COR-L47 (cell line): Measurements from ENCODE around the gene PPM1B.
"Not testable (repeated sequence)": the region's sequence is repeated elsewhere in the genome, so short reads cannot be mapped to it uniquely, and the experiment has no call there.

Source experiments
- DNase-seq: peaks from one replicate; lab custom pipeline; 2025; lab: John Stamatoyannopoulos, UW

The PPM1B gene

DNA sequence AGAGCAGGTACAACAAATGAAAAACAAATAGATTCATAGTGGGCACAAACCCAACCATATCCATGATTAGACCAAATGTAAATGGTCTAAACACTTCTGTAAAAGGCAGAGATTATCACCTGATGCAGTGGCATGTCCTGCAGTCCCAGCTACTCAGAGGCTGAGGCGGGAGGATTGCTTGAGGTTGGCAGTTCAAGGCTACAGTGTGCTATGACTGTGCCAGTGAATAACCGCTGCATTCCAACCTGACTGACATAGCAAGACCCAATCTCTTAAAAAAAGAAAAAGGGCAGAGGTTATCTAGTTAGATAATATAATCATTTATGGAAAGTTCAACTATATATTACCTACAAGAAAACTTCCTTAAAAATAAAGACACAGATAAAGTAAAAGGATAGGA is 85.3 kb downstream of the PPM1B start:
- no peak for DNase-seq

DNA sequence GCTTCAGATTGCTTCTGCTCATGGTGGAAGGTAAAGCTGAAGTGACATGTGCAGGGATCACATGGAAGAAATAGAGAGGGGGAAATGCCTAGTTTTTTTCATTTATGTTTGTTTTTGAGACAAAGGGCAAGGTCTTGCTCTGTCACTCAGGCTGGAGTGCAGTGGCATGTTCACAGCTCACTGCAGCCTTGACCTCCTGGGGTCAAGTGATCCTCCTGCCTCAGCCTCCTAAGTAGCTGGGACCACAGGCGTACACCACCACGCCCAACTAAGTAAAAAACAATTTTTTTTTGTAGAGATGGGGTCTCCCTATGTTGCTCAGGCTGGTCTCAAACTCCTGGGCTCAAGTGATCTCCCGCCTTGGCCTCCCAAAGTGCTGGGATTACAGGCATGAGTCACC is 87.0 kb downstream of the PPM1B start:
- not testable (repeated sequence) for DNase-seq

DNA sequence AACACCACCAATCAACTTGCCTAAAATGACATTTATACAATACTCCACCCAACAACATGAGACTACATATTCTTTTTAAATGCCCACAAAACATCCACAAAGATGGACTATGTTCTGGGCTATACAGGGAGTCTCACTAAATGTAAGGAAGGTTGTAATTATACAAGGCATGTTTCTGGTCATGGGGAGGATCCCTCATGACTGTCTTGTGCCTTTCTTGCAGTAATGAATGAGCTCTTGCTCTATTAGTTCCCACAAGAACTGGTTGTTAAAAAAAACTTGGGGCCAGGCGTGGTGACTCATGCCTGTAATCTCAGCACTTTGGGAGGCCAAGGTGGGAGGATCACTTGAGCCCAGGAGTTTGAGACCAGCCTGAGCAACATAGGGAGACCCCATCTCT is 89.1 kb downstream of the PPM1B start:
- not testable (repeated sequence) for DNase-seq

DNA sequence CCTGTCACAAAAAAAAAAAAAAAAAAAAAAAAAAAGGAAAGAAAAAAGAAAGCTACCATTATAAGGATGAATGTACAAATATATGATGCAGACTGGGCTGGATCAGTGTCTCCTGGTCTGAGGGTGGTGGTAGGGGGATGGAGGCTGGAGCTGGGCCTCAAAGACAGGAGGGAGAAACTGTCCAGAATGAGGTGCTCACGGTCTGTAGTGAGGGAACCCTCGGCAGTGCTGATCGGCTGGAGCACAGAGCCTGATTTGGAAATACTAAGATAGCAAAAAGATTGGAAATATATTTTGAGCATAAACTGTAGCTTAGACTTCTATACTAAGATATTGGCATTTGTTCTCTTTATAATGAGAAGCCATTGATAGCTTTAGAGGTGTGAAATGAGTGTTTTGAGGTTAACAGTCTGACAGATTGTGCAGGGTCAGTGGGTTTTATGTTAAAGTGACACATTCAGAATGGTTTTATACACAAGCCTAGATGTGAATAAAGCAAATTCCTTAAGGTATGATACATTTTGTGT is 98.7 kb downstream of the PPM1B start:
- no peak for DNase-seq

DNA sequence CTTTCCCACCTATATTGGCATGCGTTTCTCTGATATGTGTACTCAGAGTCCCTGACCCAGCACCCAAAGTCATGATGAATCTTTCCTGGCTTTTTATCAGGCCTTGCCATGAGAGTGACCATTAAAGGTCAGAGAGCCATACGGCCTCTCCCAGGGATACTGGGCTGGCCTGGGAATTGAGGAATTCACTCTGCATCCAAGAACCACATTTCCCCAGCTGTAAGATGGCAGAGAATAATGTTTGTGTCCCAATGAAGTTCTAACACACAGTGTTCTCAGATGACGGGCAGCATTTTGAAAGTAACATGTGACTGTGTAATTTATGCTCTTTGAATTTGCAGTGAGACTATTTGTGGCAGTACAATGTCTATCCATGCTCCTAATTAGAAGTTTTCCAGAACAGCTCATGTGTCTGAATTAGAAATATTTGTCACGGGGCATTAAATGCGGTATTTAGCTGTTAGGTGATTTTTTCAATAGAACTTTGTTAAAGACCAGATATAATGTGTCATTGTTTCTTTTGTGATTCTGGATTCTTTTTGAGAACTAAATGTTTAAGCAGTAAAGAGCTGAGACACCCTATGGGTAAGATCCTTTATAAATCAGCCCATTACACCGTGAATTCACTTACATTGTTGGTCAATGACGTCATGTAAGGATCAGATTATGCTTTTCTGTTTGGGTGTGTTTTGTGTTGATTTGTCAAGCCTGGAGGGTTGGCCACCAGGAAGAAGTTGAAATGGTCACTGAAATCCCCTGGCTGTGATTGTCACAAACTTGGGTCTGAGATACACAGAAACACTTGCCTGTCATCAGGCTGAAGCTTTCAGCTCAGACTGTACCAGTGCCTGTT is 99.3 kb downstream of the PPM1B start:
- no peak for DNase-seq

DNA sequence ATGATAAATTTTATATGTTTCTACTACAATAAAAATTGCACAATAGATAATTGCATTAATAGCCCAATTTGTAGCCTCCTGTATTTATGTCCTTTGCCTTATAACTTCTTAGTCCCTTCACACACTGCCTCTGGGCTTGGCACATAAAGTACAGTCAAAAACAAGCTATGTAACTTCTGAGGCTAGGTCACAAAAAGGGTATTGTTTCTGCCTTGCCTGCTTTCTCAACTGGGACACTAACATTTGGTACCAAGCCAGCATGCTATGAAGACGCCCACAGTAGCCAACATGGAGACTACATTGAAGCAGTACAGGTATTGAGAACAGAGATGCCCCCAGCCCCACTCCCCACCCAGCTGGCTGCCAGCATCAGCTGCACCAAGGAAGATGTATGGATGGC is 101.2 kb downstream of the PPM1B start:
- DNase-seq, result no peak

DNA sequence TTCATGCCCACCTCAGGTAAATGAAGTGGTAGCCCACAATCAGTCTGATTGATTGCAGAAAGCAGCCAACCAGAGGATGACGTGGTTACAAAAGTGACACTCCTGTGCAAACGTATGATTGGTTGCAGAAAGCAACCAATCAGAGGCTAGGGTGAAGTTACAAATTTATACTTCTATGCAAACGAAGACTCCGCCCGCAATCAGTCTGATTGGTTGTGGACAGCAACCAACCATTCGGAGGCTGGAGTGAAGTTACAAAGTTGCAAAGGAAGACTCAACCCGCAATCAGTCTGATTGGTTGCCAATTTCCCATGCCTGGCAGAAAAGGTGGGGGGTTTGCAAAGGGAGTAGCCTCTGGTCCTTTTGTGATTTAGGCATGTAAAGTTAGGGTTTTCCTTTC is 102.6 kb downstream of the PPM1B start:
- no peak for DNase-seq

DNA sequence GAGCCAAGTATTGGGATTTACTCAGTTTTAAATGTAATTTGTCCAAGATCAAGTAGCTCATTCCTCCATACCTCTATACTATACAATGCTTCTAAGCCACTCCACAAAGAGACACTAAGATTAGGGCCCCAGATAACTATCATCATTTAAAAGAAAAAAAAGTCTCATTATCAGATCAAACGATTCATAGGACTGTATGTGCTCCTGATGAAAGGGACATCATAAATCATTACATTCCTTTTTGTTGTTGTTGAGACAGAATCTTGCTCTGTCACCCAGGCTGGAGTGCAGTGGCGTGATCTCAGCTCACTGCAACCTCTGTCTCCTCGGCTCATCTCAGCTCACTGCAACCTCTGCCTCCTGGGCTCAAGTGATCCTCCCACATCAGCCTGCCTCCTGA is 104.4 kb downstream of the PPM1B start:
- DNase-seq, result no peak

DNA sequence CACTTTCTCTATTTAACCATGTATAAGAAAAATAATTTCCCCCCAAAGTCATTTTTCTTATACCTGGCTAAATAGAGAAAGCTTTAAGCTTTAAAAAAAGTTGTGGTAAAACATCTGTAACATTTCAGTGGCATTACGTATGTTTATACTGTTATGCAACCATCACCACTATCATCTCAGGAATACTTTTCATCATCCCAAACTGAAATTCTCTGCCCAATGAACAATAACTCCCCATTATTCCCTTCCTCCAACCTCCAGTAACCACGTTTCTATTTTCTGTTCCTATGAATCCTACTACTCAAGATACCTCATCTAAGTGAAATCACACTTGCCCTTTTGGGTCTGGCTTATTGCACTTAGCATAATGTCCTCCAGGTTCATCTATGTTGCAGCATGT is 104.9 kb downstream of the PPM1B start:
- DNase-seq, result no peak

DNA sequence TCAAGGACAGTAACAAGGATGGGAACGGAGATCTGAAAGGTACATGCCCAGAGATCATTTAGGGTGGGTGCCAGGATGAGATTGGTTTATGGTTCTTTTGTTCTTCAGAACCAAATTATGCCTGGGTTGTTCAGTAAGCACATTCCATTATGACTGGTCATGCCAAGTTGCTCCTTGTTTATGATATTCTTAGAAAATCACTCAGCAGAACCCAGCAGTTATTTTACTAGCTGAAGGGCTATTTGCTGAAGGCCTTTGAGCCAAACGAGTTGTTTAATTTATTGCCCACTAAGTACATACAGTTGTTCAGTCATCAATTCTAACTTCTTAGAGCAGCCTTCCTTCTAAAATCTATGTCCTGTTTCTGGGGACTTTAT is 107.2 kb downstream of the PPM1B start:
- no peak for DNase-seq

DNA sequence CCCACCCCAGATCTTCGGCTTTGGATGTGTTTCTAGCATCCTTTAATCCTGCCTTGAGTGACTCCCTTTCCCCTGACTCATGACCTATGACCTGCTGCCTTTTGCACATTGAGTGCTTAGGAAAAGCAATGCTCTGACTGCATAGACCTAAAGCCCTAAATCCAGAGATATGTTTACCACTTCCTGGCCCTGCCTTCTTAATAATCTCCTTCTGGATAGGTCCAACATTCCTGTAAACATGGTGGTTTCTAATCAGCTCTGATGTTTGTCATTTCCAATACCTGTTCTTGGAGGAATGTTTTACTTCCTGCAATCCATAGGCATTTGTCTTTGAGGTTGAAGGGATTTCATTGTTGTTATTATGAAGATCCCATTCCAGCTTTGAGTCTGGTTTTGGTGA is 108.9 kb downstream of the PPM1B start:
- no peak for DNase-seq

DNA sequence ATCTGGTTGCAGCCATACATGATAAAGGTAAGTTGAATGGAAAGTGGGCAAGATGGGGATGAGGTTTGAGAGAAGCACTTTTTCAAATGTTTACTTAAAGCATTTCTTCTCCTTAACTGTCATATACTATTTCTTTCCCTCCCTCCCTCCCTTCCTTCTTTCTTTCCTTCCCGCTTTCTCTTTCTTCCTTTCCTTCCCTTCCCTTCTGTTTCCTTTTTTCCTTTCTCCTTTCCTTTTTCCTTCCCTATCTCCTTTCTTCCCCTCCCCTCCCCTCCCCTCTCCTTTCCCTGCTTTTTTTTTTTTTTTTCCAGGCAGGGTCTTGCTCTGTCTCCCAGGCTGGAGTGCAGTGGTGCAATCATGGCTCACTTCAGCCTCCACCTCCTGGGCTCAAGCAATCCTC is 112.2 kb downstream of the PPM1B start:
- DNase-seq, result no peak
